H1 (cell line): ENCODE measurements around the gene CELF4. TPM values are rescaled to one million over a fixed set of nuclear protein-coding genes. Genes with fewer than 3 reads are reported as not detected.
A peak's percentile ranks its signal among the peaks of the same experiment; 100 is the strongest.

Experiments
- CTCF ChIA-PET: fragments of 300-600 bp; sonication (Branson Sonifier 250); formaldehyde crosslinking; loops from one replicate; lab custom pipeline; 2021; ENCODE audit not compliant: partially characterized antibody; lab: Charles Lee
- POLR2A ChIA-PET: fragments of 300-600 bp; sonication (Branson Sonifier 250); formaldehyde crosslinking; loops from one replicate; lab custom pipeline; 2021; ENCODE audit warnings: inconsistent platforms; ENCODE audit not compliant: partially characterized antibody; lab: Charles Lee
- DNase-seq, 2 experiments: peaks; one replicate each; pipeline versions ENCODE4 v3.0.0 to v3.0.0-alpha.2; 2010 to 2022; ENCODE audit warnings: low spot score in 2 of 2, low read depth in 1 of 2, mixed read lengths in 1 of 2
- FAIRE-seq: peaks from 2 replicates; lab custom pipeline; 2011; peaks lifted over from hg19 to GRCh38; lab: Jason Lieb, UNC
- H2AFZ ChIP-seq: 2 replicates; pipeline ENCODE4 v1.8.1; 2012; ENCODE audit warnings: low read length, inconsistent platforms
- H2AK5ac ChIP-seq: 2 replicates; pipeline ENCODE4 v1.6.1; 2013; ENCODE audit warnings: low read depth, low read length
- H2BK120ac ChIP-seq: replicated peaks from 2 replicates; pipeline ENCODE3; 2013; ENCODE audit warnings: low read depth, low read length, inconsistent platforms
- H2BK12ac ChIP-seq: 2 replicates; pipeline ENCODE4 v1.6.1; 2013; ENCODE audit warnings: low read depth, low read length
- H2BK15ac ChIP-seq: 2 replicates; pipeline ENCODE4 v1.6.1; 2013; ENCODE audit warnings: low read length
- H2BK20ac ChIP-seq: 2 replicates; pipeline ENCODE4 v1.6.1; 2013; ENCODE audit warnings: low read length
- H2BK5ac ChIP-seq: 2 replicates; pipeline ENCODE4 v1.6.1; 2013; ENCODE audit warnings: low read depth, low read length
- H3K14ac ChIP-seq: 2 replicates; pipeline ENCODE4 v1.6.1; 2013; ENCODE audit warnings: inconsistent platforms; ENCODE audit not compliant: insufficient read length
- H3K18ac ChIP-seq: 2 replicates; pipeline ENCODE4 v1.6.1; 2013; ENCODE audit warnings: low read length; ENCODE audit errors: extremely low read depth
- H3K23ac ChIP-seq: 2 replicates; pipeline ENCODE4 v1.6.1; 2013; ENCODE audit warnings: inconsistent platforms; ENCODE audit not compliant: insufficient read length
- H3K23me2 ChIP-seq: 2 replicates; pipeline ENCODE4 v1.6.1; 2013; ENCODE audit warnings: low read depth, low read length
- H3K27ac ChIP-seq: 2 replicates; pipeline ENCODE4 v1.6.1; 2011; ENCODE audit warnings: low read depth, low read length, inconsistent platforms
- H3K27me3 ChIP-seq, 4 experiments: replicated peaks in 1 of 4; 1 replicate in 1 of 4; 2 replicates in 3 of 4; pipeline versions ENCODE4 v1.6.1 to v1.8.1; 2011 to 2013; ENCODE audit warnings: low read length in 3 of 4, mild to moderate bottlenecking in 3 of 4, inconsistent platforms in 2 of 4, mixed read lengths in 2 of 4, moderate library complexity in 1 of 4; ENCODE audit not compliant: control insufficient read depth in 3 of 4, insufficient read depth in 3 of 4; ENCODE audit errors: extremely low read depth in 1 of 4
- H3K36me3 ChIP-seq, 4 experiments: 2 replicates each; pipeline versions ENCODE4 v1.6.1 to v1.8.1; 2011 to 2013; ENCODE audit warnings: mild to moderate bottlenecking in 4 of 4, low read length in 3 of 4, moderate library complexity in 2 of 4, control low read depth in 1 of 4, inconsistent platforms in 1 of 4; ENCODE audit not compliant: insufficient read depth in 4 of 4, control insufficient read depth in 2 of 4
- H3K4ac ChIP-seq: replicated peaks from 2 replicates; pipeline ENCODE3; 2013; ENCODE audit warnings: low read length, low read depth, mixed read lengths, inconsistent platforms; ENCODE audit not compliant: insufficient read length
- H3K4me1 ChIP-seq, 4 experiments: replicated peaks in 1 of 4; 1 replicate in 1 of 4; 2 replicates in 3 of 4; pipeline versions ENCODE4 v1.6.1 to v1.8.1; 2011 to 2013; ENCODE audit warnings: low read length in 3 of 4, inconsistent platforms in 2 of 4, mixed read lengths in 1 of 4; ENCODE audit not compliant: insufficient read depth in 4 of 4, control insufficient read depth in 3 of 4
- H3K4me2 ChIP-seq, 2 experiments: 2 replicates each; pipeline versions ENCODE4 v1.6.1 to v1.8.1; 2011 to 2013; ENCODE audit warnings: low read depth in 2 of 2, low read length in 2 of 2, control low read depth in 1 of 2, inconsistent platforms in 1 of 2, mild to moderate bottlenecking in 1 of 2; ENCODE audit not compliant: insufficient read depth in 1 of 2
- H3K4me3 ChIP-seq, 4 experiments: fragments of 200-600, 300-600 bp in 1 of 4; sonication (generic), shearing (Covaris generic), sonication (Bioruptor Twin) in 1 of 4; 2 replicates each; pipeline versions ENCODE4 v1.5.1 to v1.8.1; 2011 to 2016; ENCODE audit warnings: low read length in 4 of 4, low read depth in 3 of 4, control low read depth in 2 of 4, inconsistent platforms in 2 of 4, mild to moderate bottlenecking in 2 of 4, mixed read lengths in 1 of 4, moderate library complexity in 1 of 4; ENCODE audit not compliant: insufficient read depth in 2 of 4; ENCODE audit errors: extremely low read depth in 1 of 4
- H3K56ac ChIP-seq: replicated peaks from 2 replicates; pipeline ENCODE3; 2013; ENCODE audit warnings: low read depth, mild to moderate bottlenecking, mixed read lengths, low read length, inconsistent platforms; ENCODE audit not compliant: insufficient read length
- H3K79me1 ChIP-seq: 2 replicates; pipeline ENCODE4 v1.6.1; 2013; ENCODE audit warnings: low read depth, low read length, control low read depth
- H3K79me2 ChIP-seq, 2 experiments: 2 replicates each; pipeline versions ENCODE4 v1.6.1 to v1.8.1; 2012 to 2013; ENCODE audit warnings: low read length in 2 of 2, mild to moderate bottlenecking in 2 of 2, inconsistent platforms in 1 of 2; ENCODE audit not compliant: insufficient read depth in 2 of 2, control insufficient read depth in 1 of 2
- H3K9ac ChIP-seq, 4 experiments: replicated peaks in 1 of 4; 1 replicate in 1 of 4; 2 replicates in 3 of 4; pipeline versions ENCODE4 v1.6.1 to v1.8.1; 2011 to 2013; ENCODE audit warnings: low read depth in 3 of 4, low read length in 3 of 4, control low read depth in 2 of 4, mild to moderate bottlenecking in 2 of 4, moderate library complexity in 2 of 4, inconsistent platforms in 1 of 4; ENCODE audit errors: extremely low read depth in 1 of 4
- H3K9me3 ChIP-seq, 2 experiments: 2 replicates each; pipeline versions ENCODE4 v1.6.1 to v1.8.1; 2012 to 2013; ENCODE audit warnings: mild to moderate bottlenecking in 2 of 2, moderate library complexity in 2 of 2, control low read depth in 1 of 2, inconsistent platforms in 1 of 2, low read depth in 1 of 2, low read length in 1 of 2, mixed read lengths in 1 of 2; ENCODE audit not compliant: insufficient read depth in 2 of 2
- H4K20me1 ChIP-seq, 2 experiments: replicated peaks in 1 of 2; 2 replicates each; pipeline versions ENCODE3 to v1.8.1; 2011 to 2013; ENCODE audit warnings: inconsistent platforms in 2 of 2, low read length in 2 of 2, mild to moderate bottlenecking in 1 of 2; ENCODE audit not compliant: insufficient read depth in 2 of 2, control insufficient read depth in 1 of 2
- H4K5ac ChIP-seq: 2 replicates; pipeline ENCODE4 v1.6.1; 2013; ENCODE audit warnings: low read length, low read depth, mixed read lengths, inconsistent platforms; ENCODE audit not compliant: insufficient read length
- H4K8ac ChIP-seq: 2 replicates; pipeline ENCODE4 v1.8.0; 2013; ENCODE audit warnings: mild to moderate bottlenecking, moderate library complexity, low read length, inconsistent platforms; ENCODE audit not compliant: insufficient read depth; ENCODE audit errors: extremely low read depth
- H4K91ac ChIP-seq: replicated peaks from 2 replicates; pipeline ENCODE3; 2013; ENCODE audit warnings: low read length, mixed read lengths, inconsistent platforms; ENCODE audit not compliant: insufficient read length
- CBX5 ChIP-seq: fragments of 300-800, 300-1000 bp; sonication (generic); IDR thresholded peaks from 2 replicates; pipeline ENCODE4 v1.7.1; 2016; ENCODE audit warnings: antibody characterized with exemption, low read length, low read depth
- CREB1 ChIP-seq: IDR thresholded peaks from 2 replicates; pipeline ENCODE4 v1.6.1; 2012; ENCODE audit warnings: inconsistent platforms
- HDAC2 ChIP-seq, 2 experiments: fragments of 300-600 bp in 1 of 2; sonication (generic) in 1 of 2; IDR thresholded peaks; 2 replicates each; pipeline ENCODE4 v1.6.1; 2011 to 2012; ENCODE audit warnings: low read depth in 2 of 2, low read length in 2 of 2, mild to moderate bottlenecking in 2 of 2, moderate library complexity in 2 of 2, borderline replicate concordance in 1 of 2, inconsistent platforms in 1 of 2
- NANOG ChIP-seq: IDR thresholded peaks from 2 replicates; pipeline ENCODE4 v1.6.1; 2011; ENCODE audit warnings: low read length, low read depth, mild to moderate bottlenecking, inconsistent platforms; ENCODE audit not compliant: insufficient read depth, poor library complexity, severe bottlenecking
- SUZ12 ChIP-seq: fragments of 200-600 bp; sonication (generic); IDR thresholded peaks from 2 replicates; pipeline ENCODE4 v1.6.1; 2012; ENCODE audit warnings: mild to moderate bottlenecking, inconsistent platforms, low read length, moderate library complexity, mixed read lengths
- WGBS, 2 experiments: shearing (Covaris generic) in 1 of 2; methylation state at CpG; one replicate each; pipeline versions ENCODE4 v1.1.6 to v1.1.7; 2013 to 2015; ENCODE audit warnings: low lambda C conversion rate in 2 of 2, mixed read lengths in 2 of 2, inconsistent platforms in 1 of 2, low coverage in 1 of 2, missing lambda C conversion rate in 1 of 2; ENCODE audit not compliant: insufficient replicate concordance in 2 of 2, insufficient coverage in 1 of 2, insufficient read length in 1 of 2; ENCODE audit errors: extremely low coverage in 1 of 2, missing lambda C conversion rate in 1 of 2; 5-methylcytosine and 5-hydroxymethylcytosine counted together
- polyA plus RNA-seq, 7 experiments: library from polyadenylated mRNA; depleted of rRNA in 3 of 7; stranded (reverse) in 5 of 7; unstranded in 2 of 7; fragments of >200 nt in 5 of 7; fragments of 200-250 nt in 2 of 7; gene quantifications; 1 replicate in 5 of 7; 2 replicates in 1 of 7; 4 replicates in 1 of 7; pipeline versions ENCODE4 v1.2.1 to v1.2.3, GENCODE V29; 2011 to 2013; ENCODE audit warnings: missing spikeins in 2 of 7, mixed read lengths in 2 of 7
- total RNA-seq: library from RNA; stranded (reverse); fragmentation: NEBNext Ultra II Directional; extraction: Animal tissue kit (Norgen Biotek cat#: 25700); gene quantifications from 2 replicates; pipeline ENCODE4 v1.2.1, GENCODE V29; 2021
- TF ChIP-seq, protein P1 (sequence below): IDR thresholded peaks from 2 replicates; pipeline ENCODE4 v1.6.1; 2012; ENCODE audit warnings: low read length, inconsistent platforms
- TF ChIP-seq, protein P2 (sequence below): IDR thresholded peaks from 2 replicates; pipeline ENCODE4 v1.6.1; 2011; ENCODE audit warnings: low read depth, mild to moderate bottlenecking, low read length; ENCODE audit not compliant: insufficient read depth

CELF4 gene
- total and polyA plus RNA-seq, 2 of the 8 experiments (the other 6 are each of a cell fraction or from before 2014, with no cell fraction given), result 1.6 to 3.4 TPM

DNA sequence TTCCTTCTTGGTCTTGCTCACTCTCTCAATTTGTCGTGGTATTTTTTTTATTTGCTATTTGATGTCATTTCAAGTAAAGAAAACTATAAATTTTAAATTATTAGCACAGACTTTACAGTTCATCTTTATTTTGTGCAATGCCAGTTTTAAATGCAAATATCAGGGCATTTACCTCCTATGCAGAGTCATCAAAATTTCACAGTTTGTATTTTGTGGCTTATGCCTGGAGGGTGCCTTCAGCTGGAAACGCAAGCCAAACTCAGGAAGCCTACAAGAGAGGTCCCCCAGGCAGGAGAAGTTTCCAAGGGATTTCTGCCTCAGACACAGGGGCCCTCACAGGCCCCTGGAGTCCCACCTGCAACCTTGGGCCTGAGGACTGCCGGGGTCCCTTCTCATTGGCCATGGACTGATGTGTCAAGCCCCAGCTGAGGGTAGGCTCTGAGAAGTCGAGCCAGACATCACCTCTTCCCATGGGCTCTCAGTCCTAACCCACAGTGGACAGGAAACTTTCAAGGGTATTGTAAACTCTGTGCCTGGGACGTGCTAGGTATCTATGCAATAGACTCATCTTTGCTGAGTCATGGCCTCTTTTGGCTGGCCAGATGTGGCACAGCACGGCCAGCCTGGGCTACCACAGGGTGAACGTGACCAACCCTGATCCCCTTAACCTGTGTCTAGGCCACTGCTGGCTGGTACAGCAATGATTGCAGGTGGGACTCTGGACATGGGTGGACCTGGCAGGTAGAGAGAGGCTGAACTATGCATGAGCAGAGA lies 236.5 kb downstream of the CELF4 start:
- Histone ChIP-seq H2BK12ac (no peak overlapping the region), H2BK5ac (peak overlapping the region; percentile 40; the same call in 1 of the 2 replicates), H2AK5ac (no peak overlapping the region), H3K79me2 (no peaks in the 10 kb centered on the region), H3K4me2 (no peak overlapping the region), H2AFZ (no peak overlapping the region; the same call in 1 of the 2 replicates), H3K36me3 (no peaks in the 10 kb centered on the region), H3K4ac (no peak overlapping the region), H2BK15ac (no peak overlapping the region), H2BK120ac (no peak overlapping the region), H4K8ac (no peak overlapping the region), H3K79me1 (no peaks in the 10 kb centered on the region), H2BK20ac (0 out of 2 replicates have a peak overlapping the region, but pooled peaks have one; percentile 1), H3K56ac (no peak overlapping the region), H3K27me3 (no peaks in the 10 kb centered on the region), H3K9ac (no peak overlapping the region), H4K20me1 (no peaks in the 10 kb centered on the region), H3K14ac (no peak overlapping the region), H3K27ac (no peak overlapping the region), H4K5ac (no peak overlapping the region), H3K23ac (no peak overlapping the region), H3K18ac (no peak overlapping the region), H4K91ac (no peak overlapping the region), H3K9me3 (no peaks in the 10 kb centered on the region), H3K4me1 (peaks cover 0 to under 1% (median 0%) of the 10 kb centered on the region in 4 experiments; a peak in 2 of 7 replicates), H3K23me2 (no peaks in the 10 kb centered on the region; the same call in 1 of the 2 replicates), H3K4me3 (no peak overlapping the region)
- CTCF ChIA-PET, result interaction anchor here (0.8 to 8.5 kb wide), 7 partner anchors 6 to 106 kb away, joined by 3 to 111 read pairs (median 18); no protein-coding TSS in a partner anchor
- WGBS, 2 experiments, result 88% methylated on average over 7 of the region's 7 CpGs; no CpG with 5 or more reads in 1 of the 2 experiments
- no peak for TF ChIP-seq SUZ12
- TF ChIP-seq CREB1, result no peak
- TF ChIP-seq CBX5, result no peak
- TF ChIP-seq, protein P1, sequence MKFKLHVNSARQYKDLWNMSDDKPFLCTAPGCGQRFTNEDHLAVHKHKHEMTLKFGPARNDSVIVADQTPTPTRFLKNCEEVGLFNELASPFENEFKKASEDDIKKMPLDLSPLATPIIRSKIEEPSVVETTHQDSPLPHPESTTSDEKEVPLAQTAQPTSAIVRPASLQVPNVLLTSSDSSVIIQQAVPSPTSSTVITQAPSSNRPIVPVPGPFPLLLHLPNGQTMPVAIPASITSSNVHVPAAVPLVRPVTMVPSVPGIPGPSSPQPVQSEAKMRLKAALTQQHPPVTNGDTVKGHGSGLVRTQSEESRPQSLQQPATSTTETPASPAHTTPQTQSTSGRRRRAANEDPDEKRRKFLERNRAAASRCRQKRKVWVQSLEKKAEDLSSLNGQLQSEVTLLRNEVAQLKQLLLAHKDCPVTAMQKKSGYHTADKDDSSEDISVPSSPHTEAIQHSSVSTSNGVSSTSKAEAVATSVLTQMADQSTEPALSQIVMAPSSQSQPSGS, result no peak
- TF ChIP-seq, protein P2, sequence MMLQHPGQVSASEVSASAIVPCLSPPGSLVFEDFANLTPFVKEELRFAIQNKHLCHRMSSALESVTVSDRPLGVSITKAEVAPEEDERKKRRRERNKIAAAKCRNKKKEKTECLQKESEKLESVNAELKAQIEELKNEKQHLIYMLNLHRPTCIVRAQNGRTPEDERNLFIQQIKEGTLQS, result no peak
- TF ChIP-seq HDAC2 (IDR thresholded peaks at IDR 0.05; ENCODE audit: borderline replicate concordance in 1 of 2, low read depth in 2 of 2, low read length in 2 of 2), result no peak
- TF ChIP-seq NANOG, result no peak
- POLR2A ChIA-PET, result no interaction called here
- no peak for FAIRE-seq
- no peak for DNase-seq
